ENCODE measurements around the gene MSI2.

Gene MSI2

DNA sequence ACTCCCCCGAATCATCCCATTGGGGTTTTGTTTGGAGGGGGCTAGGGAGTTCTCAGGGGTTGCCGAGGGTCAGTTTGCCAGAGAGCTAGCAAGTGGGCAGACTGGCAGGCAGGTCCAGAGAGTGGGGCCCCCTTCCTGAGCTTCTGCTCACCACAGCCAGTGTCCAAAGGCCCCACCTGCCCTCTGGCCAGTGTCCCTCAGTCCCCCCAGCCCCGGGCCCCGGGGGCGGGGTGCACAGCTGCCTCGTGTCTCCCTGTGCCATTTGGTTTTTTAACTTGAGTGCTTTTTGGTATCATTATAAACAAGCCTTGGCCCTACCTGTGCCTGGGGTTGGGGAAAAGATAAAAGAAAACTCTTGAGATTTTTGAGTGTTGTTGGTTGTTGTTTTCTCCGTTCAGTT, 397.0 kb downstream of the MSI2 start (continued):
- TF ChIP-seq, protein P1, sequence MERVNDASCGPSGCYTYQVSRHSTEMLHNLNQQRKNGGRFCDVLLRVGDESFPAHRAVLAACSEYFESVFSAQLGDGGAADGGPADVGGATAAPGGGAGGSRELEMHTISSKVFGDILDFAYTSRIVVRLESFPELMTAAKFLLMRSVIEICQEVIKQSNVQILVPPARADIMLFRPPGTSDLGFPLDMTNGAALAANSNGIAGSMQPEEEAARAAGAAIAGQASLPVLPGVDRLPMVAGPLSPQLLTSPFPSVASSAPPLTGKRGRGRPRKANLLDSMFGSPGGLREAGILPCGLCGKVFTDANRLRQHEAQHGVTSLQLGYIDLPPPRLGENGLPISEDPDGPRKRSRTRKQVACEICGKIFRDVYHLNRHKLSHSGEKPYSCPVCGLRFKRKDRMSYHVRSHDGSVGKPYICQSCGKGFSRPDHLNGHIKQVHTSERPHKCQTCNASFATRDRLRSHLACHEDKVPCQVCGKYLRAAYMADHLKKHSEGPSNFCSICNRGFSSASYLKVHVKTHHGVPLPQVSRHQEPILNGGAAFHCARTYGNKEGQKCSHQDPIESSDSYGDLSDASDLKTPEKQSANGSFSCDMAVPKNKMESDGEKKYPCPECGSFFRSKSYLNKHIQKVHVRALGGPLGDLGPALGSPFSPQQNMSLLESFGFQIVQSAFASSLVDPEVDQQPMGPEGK (CRISPR knock-in tag; IDR thresholded peaks at IDR 0.05; ENCODE audit: borderline replicate concordance), result no peak

DNA sequence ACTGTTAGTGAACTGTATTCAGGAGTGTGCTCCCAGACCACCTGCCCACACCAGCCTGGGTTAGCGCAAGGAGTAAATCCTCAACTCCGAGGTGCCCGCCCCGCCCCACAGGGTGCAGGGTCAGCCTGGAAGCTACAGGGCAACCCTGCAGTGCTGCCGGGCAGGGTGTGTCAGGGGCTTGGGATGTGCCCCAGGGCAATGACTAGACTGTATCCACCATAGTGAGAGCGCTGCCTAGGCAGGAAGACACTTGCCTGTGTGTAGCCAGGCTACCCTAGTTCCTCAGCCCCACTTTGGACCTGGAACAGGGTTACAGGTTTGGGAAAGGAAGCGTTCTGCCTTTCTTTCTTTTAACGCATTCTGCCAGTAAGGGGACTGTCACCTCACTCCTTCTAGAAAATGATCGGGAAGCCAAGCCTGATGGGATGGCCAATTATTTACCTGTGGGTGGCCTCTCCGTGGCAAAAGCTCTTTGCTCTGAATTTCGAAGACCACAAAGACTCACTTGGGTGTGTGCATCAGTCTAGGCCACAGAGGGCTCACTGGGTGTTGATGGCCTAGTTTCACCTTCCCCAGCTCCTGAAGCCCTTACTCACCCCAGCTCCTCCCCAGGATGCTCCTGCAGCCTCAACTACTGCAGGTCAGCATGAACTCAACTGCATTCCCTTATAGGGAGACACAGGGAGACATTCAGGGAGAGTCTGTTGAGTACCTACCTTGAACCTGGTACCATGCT, 397.9 kb downstream of the MSI2 start:
- no peak for TF ChIP-seq TCF4 (CRISPR knock-in tag; IDR thresholded peaks at IDR 0.05; ENCODE audit: borderline replicate concordance)
- TF ChIP-seq ZFP30 (CRISPR knock-in tag; IDR thresholded peaks at IDR 0.05), result no peak
- TF ChIP-seq GLIS3 (CRISPR knock-in tag; IDR thresholded peaks at IDR 0.05), result no peak
- TF ChIP-seq RARB (CRISPR knock-in tag; IDR thresholded peaks at IDR 0.05), result no peak
- TF ChIP-seq ESRRG (CRISPR knock-in tag; IDR thresholded peaks at IDR 0.05), result no peak
- TF ChIP-seq OSR1 (CRISPR knock-in tag; IDR thresholded peaks at IDR 0.05), result no peak
- no peak for TF ChIP-seq ISL1 (CRISPR knock-in tag; IDR thresholded peaks at IDR 0.05)
- no peak for TF ChIP-seq ARNTL (CRISPR knock-in tag; IDR thresholded peaks at IDR 0.05; ENCODE audit: borderline replicate concordance, low read depth)
- TF ChIP-seq, protein P1 (CRISPR knock-in tag; IDR thresholded peaks at IDR 0.05; ENCODE audit: borderline replicate concordance), result no peak
- ATAC-seq, result no peak

DNA sequence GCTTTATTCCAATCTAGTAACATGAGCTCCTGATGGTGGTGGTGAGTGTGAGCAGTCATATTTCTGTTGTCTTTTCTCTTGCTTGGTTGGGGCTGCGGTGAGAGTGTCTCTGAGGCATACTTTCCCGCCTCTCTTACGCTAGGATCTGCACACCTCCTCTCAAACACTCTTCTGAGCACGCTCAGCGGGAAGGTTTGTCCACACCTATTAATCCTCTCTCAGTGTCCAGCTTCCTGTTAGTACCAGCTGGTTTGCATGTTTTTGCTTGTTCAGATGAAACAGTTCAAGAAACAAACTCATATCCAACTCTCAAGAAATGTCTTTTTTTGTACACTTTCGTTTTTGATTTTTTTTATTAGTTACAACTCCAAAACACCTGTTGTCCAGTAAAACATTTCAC, 399.2 kb downstream of the MSI2 start:
- TF ChIP-seq RARB (CRISPR knock-in tag; IDR thresholded peaks at IDR 0.05), result no peak
- no peak for TF ChIP-seq ESRRG (CRISPR knock-in tag; IDR thresholded peaks at IDR 0.05)
- TF ChIP-seq, protein P2, sequence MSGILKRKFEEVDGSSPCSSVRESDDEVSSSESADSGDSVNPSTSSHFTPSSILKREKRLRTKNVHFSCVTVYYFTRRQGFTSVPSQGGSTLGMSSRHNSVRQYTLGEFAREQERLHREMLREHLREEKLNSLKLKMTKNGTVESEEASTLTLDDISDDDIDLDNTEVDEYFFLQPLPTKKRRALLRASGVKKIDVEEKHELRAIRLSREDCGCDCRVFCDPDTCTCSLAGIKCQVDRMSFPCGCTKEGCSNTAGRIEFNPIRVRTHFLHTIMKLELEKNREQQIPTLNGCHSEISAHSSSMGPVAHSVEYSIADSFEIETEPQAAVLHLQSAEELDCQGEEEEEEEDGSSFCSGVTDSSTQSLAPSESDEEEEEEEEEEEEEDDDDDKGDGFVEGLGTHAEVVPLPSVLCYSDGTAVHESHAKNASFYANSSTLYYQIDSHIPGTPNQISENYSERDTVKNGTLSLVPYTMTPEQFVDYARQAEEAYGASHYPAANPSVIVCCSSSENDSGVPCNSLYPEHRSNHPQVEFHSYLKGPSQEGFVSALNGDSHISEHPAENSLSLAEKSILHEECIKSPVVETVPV (CRISPR knock-in tag; IDR thresholded peaks at IDR 0.05), result no peak
- TF ChIP-seq, protein P3, sequence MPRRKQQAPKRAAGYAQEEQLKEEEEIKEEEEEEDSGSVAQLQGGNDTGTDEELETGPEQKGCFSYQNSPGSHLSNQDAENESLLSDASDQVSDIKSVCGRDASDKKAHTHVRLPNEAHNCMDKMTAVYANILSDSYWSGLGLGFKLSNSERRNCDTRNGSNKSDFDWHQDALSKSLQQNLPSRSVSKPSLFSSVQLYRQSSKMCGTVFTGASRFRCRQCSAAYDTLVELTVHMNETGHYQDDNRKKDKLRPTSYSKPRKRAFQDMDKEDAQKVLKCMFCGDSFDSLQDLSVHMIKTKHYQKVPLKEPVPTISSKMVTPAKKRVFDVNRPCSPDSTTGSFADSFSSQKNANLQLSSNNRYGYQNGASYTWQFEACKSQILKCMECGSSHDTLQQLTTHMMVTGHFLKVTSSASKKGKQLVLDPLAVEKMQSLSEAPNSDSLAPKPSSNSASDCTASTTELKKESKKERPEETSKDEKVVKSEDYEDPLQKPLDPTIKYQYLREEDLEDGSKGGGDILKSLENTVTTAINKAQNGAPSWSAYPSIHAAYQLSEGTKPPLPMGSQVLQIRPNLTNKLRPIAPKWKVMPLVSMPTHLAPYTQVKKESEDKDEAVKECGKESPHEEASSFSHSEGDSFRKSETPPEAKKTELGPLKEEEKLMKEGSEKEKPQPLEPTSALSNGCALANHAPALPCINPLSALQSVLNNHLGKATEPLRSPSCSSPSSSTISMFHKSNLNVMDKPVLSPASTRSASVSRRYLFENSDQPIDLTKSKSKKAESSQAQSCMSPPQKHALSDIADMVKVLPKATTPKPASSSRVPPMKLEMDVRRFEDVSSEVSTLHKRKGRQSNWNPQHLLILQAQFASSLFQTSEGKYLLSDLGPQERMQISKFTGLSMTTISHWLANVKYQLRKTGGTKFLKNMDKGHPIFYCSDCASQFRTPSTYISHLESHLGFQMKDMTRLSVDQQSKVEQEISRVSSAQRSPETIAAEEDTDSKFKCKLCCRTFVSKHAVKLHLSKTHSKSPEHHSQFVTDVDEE (CRISPR knock-in tag; IDR thresholded peaks at IDR 0.05), result no peak
- TF ChIP-seq ZNF565 (CRISPR knock-in tag; conservative IDR thresholded peaks at IDR 0.05; ENCODE audit: low read depth), result no peak
- TF ChIP-seq CSDC2 (CRISPR knock-in tag; IDR thresholded peaks at IDR 0.05), result no peak
- no peak for TF ChIP-seq OSR1 (CRISPR knock-in tag; IDR thresholded peaks at IDR 0.05)
- no peak for TF ChIP-seq BACH2 (CRISPR knock-in tag; IDR thresholded peaks at IDR 0.05; ENCODE audit: borderline replicate concordance)
- TF ChIP-seq, protein P4, sequence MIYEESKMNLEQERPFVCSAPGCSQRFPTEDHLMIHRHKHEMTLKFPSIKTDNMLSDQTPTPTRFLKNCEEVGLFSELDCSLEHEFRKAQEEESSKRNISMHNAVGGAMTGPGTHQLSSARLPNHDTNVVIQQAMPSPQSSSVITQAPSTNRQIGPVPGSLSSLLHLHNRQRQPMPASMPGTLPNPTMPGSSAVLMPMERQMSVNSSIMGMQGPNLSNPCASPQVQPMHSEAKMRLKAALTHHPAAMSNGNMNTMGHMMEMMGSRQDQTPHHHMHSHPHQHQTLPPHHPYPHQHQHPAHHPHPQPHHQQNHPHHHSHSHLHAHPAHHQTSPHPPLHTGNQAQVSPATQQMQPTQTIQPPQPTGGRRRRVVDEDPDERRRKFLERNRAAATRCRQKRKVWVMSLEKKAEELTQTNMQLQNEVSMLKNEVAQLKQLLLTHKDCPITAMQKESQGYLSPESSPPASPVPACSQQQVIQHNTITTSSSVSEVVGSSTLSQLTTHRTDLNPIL (CRISPR knock-in tag; IDR thresholded peaks at IDR 0.05; ENCODE audit: low read depth), result no peak
- TF ChIP-seq, protein P1 (CRISPR knock-in tag; IDR thresholded peaks at IDR 0.05; ENCODE audit: borderline replicate concordance), result no peak
- TF ChIP-seq ZC3H10 (CRISPR knock-in tag; IDR thresholded peaks at IDR 0.05), result no peak
- TF ChIP-seq, protein P5, sequence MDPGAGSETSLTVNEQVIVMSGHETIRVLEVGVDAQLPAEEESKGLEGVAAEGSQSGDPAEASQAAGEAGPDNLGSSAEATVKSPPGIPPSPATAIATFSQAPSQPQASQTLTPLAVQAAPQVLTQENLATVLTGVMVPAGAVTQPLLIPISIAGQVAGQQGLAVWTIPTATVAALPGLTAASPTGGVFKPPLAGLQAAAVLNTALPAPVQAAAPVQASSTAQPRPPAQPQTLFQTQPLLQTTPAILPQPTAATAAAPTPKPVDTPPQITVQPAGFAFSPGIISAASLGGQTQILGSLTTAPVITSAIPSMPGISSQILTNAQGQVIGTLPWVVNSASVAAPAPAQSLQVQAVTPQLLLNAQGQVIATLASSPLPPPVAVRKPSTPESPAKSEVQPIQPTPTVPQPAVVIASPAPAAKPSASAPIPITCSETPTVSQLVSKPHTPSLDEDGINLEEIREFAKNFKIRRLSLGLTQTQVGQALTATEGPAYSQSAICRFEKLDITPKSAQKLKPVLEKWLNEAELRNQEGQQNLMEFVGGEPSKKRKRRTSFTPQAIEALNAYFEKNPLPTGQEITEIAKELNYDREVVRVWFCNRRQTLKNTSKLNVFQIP (CRISPR knock-in tag; IDR thresholded peaks at IDR 0.05; ENCODE audit: borderline replicate concordance, low read depth), result no peak
- TF ChIP-seq TOX (CRISPR knock-in tag; IDR thresholded peaks at IDR 0.05; ENCODE audit: borderline replicate concordance), result no peak
- ATAC-seq, result no peak
